DOHH2 (cell line): Measurements from ENCODE around the gene C1QTNF8.

Source experiments
- H3F3A ChIP-seq: fragments of 200-600 bp; sonication (generic), shearing (Covaris generic); 2 replicates; pipeline ENCODE4 v1.6.0; 2016; ENCODE audit warnings: antibody characterized with exemption, mild to moderate bottlenecking; ENCODE audit not compliant: control insufficient read depth, insufficient read depth
- H3K27ac ChIP-seq: fragments of 200-600 bp; sonication (generic); 2 replicates; pipeline ENCODE4 v1.5.1; 2014; ENCODE audit warnings: low read depth, mild to moderate bottlenecking, low read length, moderate library complexity
- H3K27me3 ChIP-seq: fragments of 200-600 bp; sonication (generic); 2 replicates; pipeline ENCODE4 v1.6.1; 2014; ENCODE audit warnings: mild to moderate bottlenecking, low read length, mixed read lengths; ENCODE audit not compliant: control insufficient read depth
- H3K36me3 ChIP-seq: fragments of 200-600 bp; sonication (generic); 2 replicates; pipeline ENCODE4 v1.6.1; 2014; ENCODE audit warnings: mild to moderate bottlenecking, low read length, moderate library complexity, mixed read lengths; ENCODE audit not compliant: control insufficient read depth
- H3K4me1 ChIP-seq: fragments of 200-600 bp; sonication (generic); 2 replicates; pipeline ENCODE4 v1.6.1; 2014; ENCODE audit warnings: mild to moderate bottlenecking, low read length, mixed read lengths; ENCODE audit not compliant: control insufficient read depth
- H3K4me2 ChIP-seq: fragments of 200-600 bp; sonication (generic); 2 replicates; pipeline ENCODE4 v1.6.0; 2014; ENCODE audit warnings: mild to moderate bottlenecking, low read length, moderate library complexity
- H3K4me3 ChIP-seq: fragments of 200-600 bp; sonication (generic); 2 replicates; pipeline ENCODE4 v1.5.1; 2014; ENCODE audit warnings: mild to moderate bottlenecking, low read length, mixed read lengths
- H3K79me2 ChIP-seq: fragments of 200-600 bp; sonication (generic); 2 replicates; pipeline ENCODE4 v1.6.1; 2014; ENCODE audit warnings: mild to moderate bottlenecking, low read length, mixed read lengths; ENCODE audit not compliant: control insufficient read depth
- H3K9me2 ChIP-seq: fragments of 200-600 bp; sonication (generic); replicated peaks from 2 replicates; pipeline ENCODE4 v1.6.1; 2014; ENCODE audit warnings: mild to moderate bottlenecking, low read length, mixed read lengths; ENCODE audit not compliant: control insufficient read depth
- H3K9me3 ChIP-seq: fragments of 200-600 bp; sonication (generic); 2 replicates; pipeline ENCODE4 v1.6.1; 2014; ENCODE audit warnings: antibody characterized with exemption, low read length, mixed read lengths; ENCODE audit not compliant: control insufficient read depth, insufficient read depth
- H4K20me1 ChIP-seq: fragments of 200-600 bp; sonication (generic); 2 replicates; pipeline ENCODE4 v1.6.0; 2014; ENCODE audit warnings: low read depth, mild to moderate bottlenecking, antibody characterized with exemption, low read length, moderate library complexity; ENCODE audit not compliant: control insufficient read depth, insufficient read depth
- EZH2phosphoT487 ChIP-seq: fragments of 200-600 bp; sonication (generic); IDR thresholded peaks from 2 replicates; pipeline ENCODE4 v1.6.1; 2017; ENCODE audit warnings: borderline replicate concordance, mild to moderate bottlenecking, antibody characterized with exemption, low read length, moderate library complexity, mixed read lengths
- TF ChIP-seq, protein P1 (sequence below): fragments of 200-600 bp; sonication (generic); IDR thresholded peaks from one replicate; pipeline ENCODE4 v1.5.1; 2014; ENCODE audit warnings: antibody characterized with exemption, mild to moderate bottlenecking, low read depth, low read length; ENCODE audit not compliant: poor library complexity, severe bottlenecking

C1QTNF8 gene

DNA sequence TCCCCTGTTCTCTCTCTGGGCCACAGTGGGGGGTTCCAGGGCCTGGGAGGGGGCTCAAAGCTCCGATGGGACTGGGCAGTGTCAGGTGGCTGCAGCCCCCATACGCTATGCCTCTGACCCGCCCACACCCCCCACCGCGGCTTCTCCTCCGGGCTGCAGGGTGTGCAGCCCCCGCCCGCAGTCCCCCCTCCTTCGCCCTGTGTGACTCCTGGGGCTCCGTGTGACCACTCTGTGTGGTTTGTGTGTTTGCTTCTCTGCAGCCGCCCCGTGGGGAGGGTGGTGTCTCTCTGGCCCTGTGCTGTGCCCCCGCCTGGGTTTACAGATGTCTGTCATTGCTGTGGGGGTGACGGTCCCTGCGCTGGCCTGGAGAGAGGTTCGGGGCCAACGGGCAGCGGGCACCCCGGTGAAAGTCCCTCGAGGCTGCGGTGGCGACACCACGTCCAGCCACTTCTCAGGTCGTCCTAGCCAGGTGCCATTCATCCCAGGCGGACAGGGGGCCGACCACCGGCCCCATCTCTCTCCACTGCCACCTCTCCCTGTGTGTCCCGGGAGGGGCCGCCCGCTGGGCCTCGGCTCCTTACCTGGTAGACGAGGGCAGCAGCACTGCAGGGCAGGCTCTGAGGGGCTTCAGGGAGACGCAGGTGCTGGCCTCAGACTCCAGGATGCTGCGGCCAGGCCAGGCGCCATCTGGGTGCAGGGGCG is 18.0 kb downstream of the C1QTNF8 start:
- no peaks in the 10 kb centered on the region for H3F3A ChIP-seq
- no peaks in the 10 kb centered on the region for H3K36me3 ChIP-seq
- no peak overlapping the region for H3K4me2 ChIP-seq
- no peaks in the 10 kb centered on the region for H3K9me3 ChIP-seq
- no peak overlapping the region for H3K27ac ChIP-seq
- H3K27me3 ChIP-seq = no peaks in the 10 kb centered on the region
- no peak overlapping the region for H3K4me3 ChIP-seq
- no peaks in the 10 kb centered on the region for H3K79me2 ChIP-seq
- H4K20me1 ChIP-seq = no peaks in the 10 kb centered on the region
- no peaks in the 10 kb centered on the region for H3K4me1 ChIP-seq
- no peaks in the 10 kb centered on the region for H3K9me2 ChIP-seq
- no peak for TF ChIP-seq EZH2phosphoT487
- TF ChIP-seq, protein P1, sequence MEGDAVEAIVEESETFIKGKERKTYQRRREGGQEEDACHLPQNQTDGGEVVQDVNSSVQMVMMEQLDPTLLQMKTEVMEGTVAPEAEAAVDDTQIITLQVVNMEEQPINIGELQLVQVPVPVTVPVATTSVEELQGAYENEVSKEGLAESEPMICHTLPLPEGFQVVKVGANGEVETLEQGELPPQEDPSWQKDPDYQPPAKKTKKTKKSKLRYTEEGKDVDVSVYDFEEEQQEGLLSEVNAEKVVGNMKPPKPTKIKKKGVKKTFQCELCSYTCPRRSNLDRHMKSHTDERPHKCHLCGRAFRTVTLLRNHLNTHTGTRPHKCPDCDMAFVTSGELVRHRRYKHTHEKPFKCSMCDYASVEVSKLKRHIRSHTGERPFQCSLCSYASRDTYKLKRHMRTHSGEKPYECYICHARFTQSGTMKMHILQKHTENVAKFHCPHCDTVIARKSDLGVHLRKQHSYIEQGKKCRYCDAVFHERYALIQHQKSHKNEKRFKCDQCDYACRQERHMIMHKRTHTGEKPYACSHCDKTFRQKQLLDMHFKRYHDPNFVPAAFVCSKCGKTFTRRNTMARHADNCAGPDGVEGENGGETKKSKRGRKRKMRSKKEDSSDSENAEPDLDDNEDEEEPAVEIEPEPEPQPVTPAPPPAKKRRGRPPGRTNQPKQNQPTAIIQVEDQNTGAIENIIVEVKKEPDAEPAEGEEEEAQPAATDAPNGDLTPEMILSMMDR = no peak

DNA sequence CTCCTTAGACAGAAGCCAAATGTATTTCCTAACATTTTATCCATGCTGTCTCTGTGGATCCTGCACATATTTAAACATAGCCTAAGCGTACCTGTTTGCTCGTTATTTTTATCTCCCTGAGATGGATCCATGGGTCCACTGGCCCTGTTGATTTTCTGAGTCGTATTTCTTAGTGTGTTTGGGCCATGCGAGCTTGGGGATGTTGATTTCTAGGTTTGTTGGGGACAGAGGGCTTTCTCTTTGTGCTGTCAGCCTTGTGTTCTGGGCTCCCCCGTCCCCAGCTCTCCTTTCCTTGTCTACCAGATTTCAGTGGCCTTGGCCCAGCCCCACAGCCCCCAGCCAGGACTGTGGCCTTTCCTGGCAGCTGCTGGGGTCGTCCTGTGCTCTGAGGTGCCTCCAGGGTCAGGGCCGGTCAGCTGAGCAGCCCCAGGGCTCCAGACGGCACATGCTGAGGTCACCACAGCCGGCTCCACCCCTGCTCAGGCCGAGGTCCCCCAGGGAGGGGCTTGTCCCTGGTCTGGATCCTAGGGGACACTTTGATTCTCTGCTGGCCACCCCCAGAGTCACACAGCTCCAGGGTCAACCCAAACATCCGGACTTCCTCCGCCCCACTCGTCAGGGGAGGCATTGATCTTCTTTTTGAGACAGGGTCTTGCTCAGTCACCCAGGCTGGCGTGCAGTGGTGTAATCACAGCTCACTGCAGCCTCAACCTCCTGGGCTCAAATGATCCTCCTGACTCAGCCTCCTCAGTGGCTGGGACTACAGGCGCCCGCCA is 19.1 kb downstream of the C1QTNF8 start:
- H4K20me1 ChIP-seq = no peaks in the 10 kb centered on the region
- H3K4me1 ChIP-seq = no peaks in the 10 kb centered on the region

GRCh38 chr16:1075546-1075945 is 20.5 kb downstream of the C1QTNF8 start:
- H3K4me1 ChIP-seq = no peaks in the 10 kb centered on the region
- no peaks in the 10 kb centered on the region for H3K9me3 ChIP-seq
- no peaks in the 10 kb centered on the region for H3K9me2 ChIP-seq
- H3K4me2 ChIP-seq = no peak overlapping the region
- H3K27me3 ChIP-seq = no peaks in the 10 kb centered on the region
- H3K4me3 ChIP-seq = no peak overlapping the region
- H3K27ac ChIP-seq = no peak overlapping the region
- H3F3A ChIP-seq = no peaks in the 10 kb centered on the region
- TF ChIP-seq EZH2phosphoT487 = no peak
- TF ChIP-seq, protein P1 = no peak
- H4K20me1 ChIP-seq = no peaks in the 10 kb centered on the region
- H3K79me2 ChIP-seq = no peaks in the 10 kb centered on the region
- H3K36me3 ChIP-seq = no peaks in the 10 kb centered on the region

More for the DNA sequence above, 19.1 kb downstream of the C1QTNF8 start:
- Histone ChIP-seq H3K9me2 (no peaks in the 10 kb centered on the region), H3K27me3 (no peaks in the 10 kb centered on the region), H3K79me2 (no peaks in the 10 kb centered on the region), H3K9me3 (no peaks in the 10 kb centered on the region), H3K4me3 (no peak overlapping the region), H3K36me3 (no peaks in the 10 kb centered on the region), H3K4me2 (no peak overlapping the region), H3K27ac (no peak overlapping the region), H3F3A (no peaks in the 10 kb centered on the region)
- TF ChIP-seq EZH2phosphoT487 = no peak
- TF ChIP-seq, protein P1 = no peak
